HEK293 (cell line): Measurements from ENCODE around the gene INTS6L.
A peak's percentile ranks its signal among the peaks of the same experiment; 100 is the strongest.

Experiments
- CTCF ChIA-PET: fragments of 350-600 bp; formaldehyde crosslinking; extraction: SDS; loops from one replicate; lab custom pipeline; 2021; ENCODE audit warnings: antibody characterized with exemption; lab: Yijun Ruan, JAX
- POLR2A ChIA-PET: fragments of 300-600 bp; formaldehyde crosslinking; extraction: SDS; loops from one replicate; lab custom pipeline; 2020; ENCODE audit warnings: antibody characterized with exemption, inconsistent platforms; lab: Yijun Ruan, JAX
- H3K27ac ChIP-seq: fragments of 200-500 bp; sonication (Bioruptor generic); 2 replicates; pipeline ENCODE4 v1.5.1; 2014; ENCODE audit warnings: low read depth, low read length, control low read depth, inconsistent platforms; ENCODE audit errors: extremely low read depth
- H3K36me3 ChIP-seq, 2 experiments: fragments of 200-500 bp in 1 of 2; sonication (Bioruptor generic) in 1 of 2; 1 replicate in 1 of 2; 2 replicates in 1 of 2; pipeline ENCODE4 v1.5.1; 2014 to 2017; ENCODE audit warnings: inconsistent platforms in 2 of 2, low read length in 2 of 2; ENCODE audit not compliant: control insufficient read depth in 2 of 2, insufficient read depth in 1 of 2
- H3K4me1 ChIP-seq: fragments of 200-500 bp; sonication (Bioruptor generic); 2 replicates; pipeline ENCODE4 v1.5.1; 2014; ENCODE audit warnings: mild to moderate bottlenecking, low read length, inconsistent platforms; ENCODE audit not compliant: control insufficient read depth, insufficient read depth
- H3K4me3 ChIP-seq: 2 replicates; pipeline ENCODE4 v1.5.1; 2011; ENCODE audit warnings: low read depth, mild to moderate bottlenecking, control low read depth, low read length, moderate library complexity
- H3K9me3 ChIP-seq: fragments of 200-500 bp; sonication (Bioruptor generic); 2 replicates; pipeline ENCODE4 v1.5.1; 2014; ENCODE audit warnings: low read depth, low read length, inconsistent platforms; ENCODE audit not compliant: control insufficient read depth, insufficient read depth
- ATF2 ChIP-seq: fragments of 450-650 bp; formaldehyde crosslinking; IDR thresholded peaks from 2 replicates; pipeline ENCODE4 v1.5.1; 2016; ENCODE audit warnings: missing biosample characterization, missing genetic modification characterization, low read depth
- CTCF ChIP-seq: fragments of 450-650 bp; formaldehyde crosslinking; IDR thresholded peaks from 2 replicates; pipeline ENCODE4 v1.5.1; 2016; ENCODE audit warnings: missing biosample characterization, missing genetic modification characterization
- ELK4 ChIP-seq: IDR thresholded peaks from 2 replicates; pipeline ENCODE4 v1.6.1; 2011; ENCODE audit warnings: mild to moderate bottlenecking, low read depth, low read length, borderline replicate concordance
- GLIS2 ChIP-seq: fragments of 450-650 bp; formaldehyde crosslinking; IDR thresholded peaks from 2 replicates; pipeline ENCODE4 v1.5.1; 2016; ENCODE audit warnings: missing biosample characterization, missing genetic modification characterization
- HOXC10 ChIP-seq: sonication (generic); formaldehyde crosslinking; IDR thresholded peaks from 2 replicates; pipeline ENCODE4 v1.8.1; 2023; ENCODE audit warnings: mild to moderate bottlenecking, missing genetic modification reagents
- KLF17 ChIP-seq: fragments of 450-650 bp; formaldehyde crosslinking; IDR thresholded peaks from 2 replicates; pipeline ENCODE4 v1.5.1; 2016; ENCODE audit warnings: missing biosample characterization, missing genetic modification characterization
- PRDM6 ChIP-seq: fragments of 450-650 bp; formaldehyde crosslinking; IDR thresholded peaks from 2 replicates; pipeline ENCODE4 v1.5.1; 2017; ENCODE audit warnings: missing biosample characterization, missing genetic modification characterization
- SCRT2 ChIP-seq: fragments of 450-650 bp; formaldehyde crosslinking; IDR thresholded peaks from 2 replicates; pipeline ENCODE4 v1.5.1; 2016; ENCODE audit warnings: missing biosample characterization, missing genetic modification characterization
- ZBTB26 ChIP-seq: fragments of 450-650 bp; formaldehyde crosslinking; optimal IDR thresholded peaks from 2 replicates; pipeline ENCODE3; 2016; ENCODE audit warnings: missing biosample characterization, mild to moderate bottlenecking, missing genetic modification characterization
- ZEB2 ChIP-seq: fragments of 450-650 bp; formaldehyde crosslinking; IDR thresholded peaks from 2 replicates; pipeline ENCODE4 v1.5.1; 2016; ENCODE audit warnings: missing biosample characterization, missing genetic modification characterization
- ZFP37 ChIP-seq: fragments of 450-650 bp; formaldehyde crosslinking; IDR thresholded peaks from 2 replicates; pipeline ENCODE4 v1.5.1; 2016; ENCODE audit warnings: missing biosample characterization, missing genetic modification characterization
- ZNF174 ChIP-seq: fragments of 450-650 bp; formaldehyde crosslinking; IDR thresholded peaks from 2 replicates; pipeline ENCODE4 v1.5.0; 2017; ENCODE audit warnings: missing biosample characterization, mild to moderate bottlenecking, missing genetic modification characterization
- ZNF26 ChIP-seq: fragments of 450-650 bp; formaldehyde crosslinking; IDR thresholded peaks from 2 replicates; pipeline ENCODE4 v1.5.1; 2016; ENCODE audit warnings: missing biosample characterization, missing genetic modification characterization
- ZNF473 ChIP-seq: fragments of 450-650 bp; formaldehyde crosslinking; IDR thresholded peaks from 2 replicates; pipeline ENCODE4 v1.5.1; 2017; ENCODE audit warnings: missing biosample characterization, missing genetic modification characterization
- ZNF514 ChIP-seq: fragments of 450-650 bp; formaldehyde crosslinking; IDR thresholded peaks from 2 replicates; pipeline ENCODE4 v1.5.1; 2016; ENCODE audit warnings: missing biosample characterization, missing genetic modification characterization
- ZNF580 ChIP-seq: fragments of 450-650 bp; formaldehyde crosslinking; IDR thresholded peaks from 2 replicates; pipeline ENCODE4 v1.5.1; 2016; ENCODE audit warnings: missing biosample characterization, missing genetic modification characterization
- ZNF600 ChIP-seq: fragments of 450-650 bp; formaldehyde crosslinking; IDR thresholded peaks from 2 replicates; pipeline ENCODE4 v1.5.1; 2016; ENCODE audit warnings: missing biosample characterization, missing genetic modification characterization
- ZNF610 ChIP-seq: fragments of 450-650 bp; formaldehyde crosslinking; IDR thresholded peaks from 2 replicates; pipeline ENCODE4 v1.5.1; 2016; ENCODE audit warnings: missing biosample characterization, missing genetic modification characterization, borderline replicate concordance
- ZNF792 ChIP-seq: fragments of 450-650 bp; formaldehyde crosslinking; IDR thresholded peaks from 2 replicates; pipeline ENCODE4 v1.5.1; 2016; ENCODE audit warnings: missing biosample characterization, missing genetic modification characterization

Gene INTS6L

GRCh38 chrX:135518161-135518560 lies 2.3 kb upstream of the INTS6L start (continued):
- no peak for TF ChIP-seq ZNF610 (tag by site-specific recombination)
- no peak for TF ChIP-seq ZNF580
- no peak for TF ChIP-seq ELK4
- no peak for TF ChIP-seq ZNF792
- no peak for TF ChIP-seq ZNF514 (tag by site-specific recombination)
- TF ChIP-seq ZNF473 (tag by site-specific recombination) = no peak
- no peak for TF ChIP-seq HOXC10 (CRISPR knock-in tag)
- TF ChIP-seq ATF2 (tag by site-specific recombination) = no peak

GRCh38 chrX:135520022-135520552 lies 373 bp upstream of the INTS6L start:
- POLR2A ChIA-PET = no interaction called here
- TF ChIP-seq ZNF600 (peak; percentile 90), ZNF174 (tag by site-specific recombination) (no peak), SCRT2 (tag by site-specific recombination) (peak; percentile 85)
- TF ChIP-seq, all 188 proteins: peak for 2
- no peak overlapping the region for H3K4me3 ChIP-seq

GRCh38 chrX:135521405-135522131 lies 1.1 kb downstream of the INTS6L start:
- Histone ChIP-seq H3K4me1 (peaks cover 15% of the 10 kb centered on the region; the same call in 1 of the 2 replicates), H3K27ac (peak overlapping the region; percentile 81), H3K9me3 (no peaks in the 10 kb centered on the region), H3K4me3 (peak overlapping the region; percentile 56), H3K36me3 (no peaks in the 10 kb centered on the region)
- ChIA-PET CTCF (interaction anchor here (0.6 to 1.0 kb wide), 2 partner anchors 11 to 171 kb away, joined by 3 read pairs; no protein-coding TSS in a partner anchor), POLR2A (interaction anchor here (0.5 to 2.3 kb wide), 4 partner anchors 10 to 37 kb away, joined by 3 to 19 read pairs (median 3); no protein-coding TSS in a partner anchor)
- TF ChIP-seq CTCF (tag by site-specific recombination) (0 out of 2 replicates have a peak, but pooled peaks have one; percentile 47), KLF17 (no peak), ZBTB26 (peak; percentile 32), ZNF26 (tag by site-specific recombination) (no peak), GLIS2 (peak; percentile 41; the same call in 1 of the 2 replicates), ZFP37 (tag by site-specific recombination) (0 out of 2 replicates have a peak, but pooled peaks have one; percentile 28), ZEB2 (tag by site-specific recombination) (peak; percentile 38; the same call in 1 of the 2 replicates), PRDM6 (no peak)

More at GRCh38 chrX:135520022-135520552, 373 bp upstream of the INTS6L start:
- Histone ChIP-seq H3K27ac (no peak overlapping the region), H3K4me1 (peaks cover 13% of the 10 kb centered on the region; the same call in 1 of the 2 replicates), H3K36me3 (no peaks in the 10 kb centered on the region), H3K9me3 (no peaks in the 10 kb centered on the region)
- CTCF ChIA-PET = interaction anchor here (0.6 to 1.4 kb wide), 2 partner anchors 25 to 636 kb away, joined by 3 to 4 read pairs; no protein-coding TSS in a partner anchor
